DOHH2 (cell line): Measurements from ENCODE around the gene MRPL43.

ENCODE experiments used
- H3F3A ChIP-seq: fragments of 200-600 bp; sonication (generic), shearing (Covaris generic); 2 replicates; pipeline ENCODE4 v1.6.0; 2016; ENCODE audit warnings: antibody characterized with exemption, mild to moderate bottlenecking; ENCODE audit not compliant: control insufficient read depth, insufficient read depth
- H3K27ac ChIP-seq: fragments of 200-600 bp; sonication (generic); 2 replicates; pipeline ENCODE4 v1.5.1; 2014; ENCODE audit warnings: low read depth, mild to moderate bottlenecking, low read length, moderate library complexity
- H3K27me3 ChIP-seq: fragments of 200-600 bp; sonication (generic); 2 replicates; pipeline ENCODE4 v1.6.1; 2014; ENCODE audit warnings: mild to moderate bottlenecking, low read length, mixed read lengths; ENCODE audit not compliant: control insufficient read depth
- H3K36me3 ChIP-seq: fragments of 200-600 bp; sonication (generic); 2 replicates; pipeline ENCODE4 v1.6.1; 2014; ENCODE audit warnings: mild to moderate bottlenecking, low read length, moderate library complexity, mixed read lengths; ENCODE audit not compliant: control insufficient read depth
- H3K4me1 ChIP-seq: fragments of 200-600 bp; sonication (generic); 2 replicates; pipeline ENCODE4 v1.6.1; 2014; ENCODE audit warnings: mild to moderate bottlenecking, low read length, mixed read lengths; ENCODE audit not compliant: control insufficient read depth
- H3K4me2 ChIP-seq: fragments of 200-600 bp; sonication (generic); 2 replicates; pipeline ENCODE4 v1.6.0; 2014; ENCODE audit warnings: mild to moderate bottlenecking, low read length, moderate library complexity
- H3K4me3 ChIP-seq: fragments of 200-600 bp; sonication (generic); 2 replicates; pipeline ENCODE4 v1.5.1; 2014; ENCODE audit warnings: mild to moderate bottlenecking, low read length, mixed read lengths
- H3K79me2 ChIP-seq: fragments of 200-600 bp; sonication (generic); 2 replicates; pipeline ENCODE4 v1.6.1; 2014; ENCODE audit warnings: mild to moderate bottlenecking, low read length, mixed read lengths; ENCODE audit not compliant: control insufficient read depth
- H3K9me2 ChIP-seq: fragments of 200-600 bp; sonication (generic); replicated peaks from 2 replicates; pipeline ENCODE4 v1.6.1; 2014; ENCODE audit warnings: mild to moderate bottlenecking, low read length, mixed read lengths; ENCODE audit not compliant: control insufficient read depth
- H3K9me3 ChIP-seq: fragments of 200-600 bp; sonication (generic); 2 replicates; pipeline ENCODE4 v1.6.1; 2014; ENCODE audit warnings: antibody characterized with exemption, low read length, mixed read lengths; ENCODE audit not compliant: control insufficient read depth, insufficient read depth
- H4K20me1 ChIP-seq: fragments of 200-600 bp; sonication (generic); 2 replicates; pipeline ENCODE4 v1.6.0; 2014; ENCODE audit warnings: low read depth, mild to moderate bottlenecking, antibody characterized with exemption, low read length, moderate library complexity; ENCODE audit not compliant: control insufficient read depth, insufficient read depth
- CTCF ChIP-seq: fragments of 200-600 bp; sonication (generic); IDR thresholded peaks from one replicate; pipeline ENCODE4 v1.5.1; 2014; ENCODE audit warnings: antibody characterized with exemption, mild to moderate bottlenecking, low read depth, low read length; ENCODE audit not compliant: poor library complexity, severe bottlenecking
- EZH2phosphoT487 ChIP-seq: fragments of 200-600 bp; sonication (generic); IDR thresholded peaks from 2 replicates; pipeline ENCODE4 v1.6.1; 2017; ENCODE audit warnings: borderline replicate concordance, mild to moderate bottlenecking, antibody characterized with exemption, low read length, moderate library complexity, mixed read lengths

MRPL43 gene

GRCh38 chr10:100986623-100986951 is 710 bp downstream of the MRPL43 start:
- H3K4me3 ChIP-seq = peak overlapping the region; percentile 82
- peaks cover 28% of the 10 kb centered on the region for H3K4me1 ChIP-seq
- no peaks in the 10 kb centered on the region for H3F3A ChIP-seq
- H3K27me3 ChIP-seq = no peaks in the 10 kb centered on the region
- peaks cover 6% of the 10 kb centered on the region; the same call in 1 of the 2 replicates for H4K20me1 ChIP-seq
- H3K9me3 ChIP-seq = no peaks in the 10 kb centered on the region
- H3K9me2 ChIP-seq = no peaks in the 10 kb centered on the region
- peak overlapping the region; percentile 69; the same call in 1 of the 2 replicates for H3K27ac ChIP-seq
- H3K36me3 ChIP-seq = peaks cover 40% of the 10 kb centered on the region
- H3K79me2 ChIP-seq = peaks cover 60% of the 10 kb centered on the region
- no peak for TF ChIP-seq CTCF
- no peak for TF ChIP-seq EZH2phosphoT487
- peak overlapping the region; percentile 84 for H3K4me2 ChIP-seq

- H3K27me3 ChIP-seq = no peaks in the 10 kb centered on the region
- no peak overlapping the region for H3K27ac ChIP-seq
- H3K4me3 ChIP-seq = no peak overlapping the region
- no peak for TF ChIP-seq CTCF
- TF ChIP-seq EZH2phosphoT487 = no peak
- H3K79me2 ChIP-seq = peaks cover 49% of the 10 kb centered on the region
- no peak overlapping the region; the same call in 1 of the 2 replicates for H3K4me2 ChIP-seq
- peaks cover 33% of the 10 kb centered on the region for H3K36me3 ChIP-seq
- H4K20me1 ChIP-seq = peaks cover 6% of the 10 kb centered on the region; the same call in 1 of the 2 replicates
- H3F3A ChIP-seq = no peaks in the 10 kb centered on the region
- no peaks in the 10 kb centered on the region for H3K9me3 ChIP-seq
- peaks cover 28% of the 10 kb centered on the region for H3K4me1 ChIP-seq
- H3K9me2 ChIP-seq = no peaks in the 10 kb centered on the region
These were observed 2.0 kb downstream of the MRPL43 start for GRCh38 chr10:100985336-100985735.

GRCh38 chr10:100984672-100985177 is 2.6 kb downstream of the MRPL43 start:
- Histone ChIP-seq H3K9me2 (no peaks in the 10 kb centered on the region), H3F3A (no peaks in the 10 kb centered on the region), H4K20me1 (peaks cover 6% of the 10 kb centered on the region; the same call in 1 of the 2 replicates), H3K79me2 (peaks cover 43% of the 10 kb centered on the region), H3K36me3 (peaks cover 27% of the 10 kb centered on the region), H3K9me3 (no peaks in the 10 kb centered on the region), H3K27ac (no peak overlapping the region), H3K4me1 (peaks cover 27% of the 10 kb centered on the region), H3K4me2 (no peak overlapping the region), H3K27me3 (no peaks in the 10 kb centered on the region), H3K4me3 (no peak overlapping the region)
- TF ChIP-seq CTCF (no peak), EZH2phosphoT487 (no peak)
